Umbilical cord (tissue), 2 donors: ENCODE results near the gene TCEA3. TPM values are rescaled to one million over a fixed set of nuclear protein-coding genes. Genes with fewer than 3 reads are reported as not detected.

Source experiments
- DNase-seq: peaks from one replicate; pipeline ENCODE4 v3.0.0-alpha.2; 2015; ENCODE audit warnings: low spot score
- total RNA-seq: library from RNA; depleted of rRNA; stranded (reverse); fragments of >200 nt; gene quantifications from one replicate; pipeline ENCODE4 v1.2.3, GENCODE V29; 2014; ENCODE audit warnings: low replicate concordance; ENCODE audit not compliant: insufficient read depth

The TCEA3 gene
- total RNA-seq, 1 donor from 2014 or later, result 44.8 TPM

- DNase-seq, result peak; percentile 79
Measured at GRCh38 chr1:23421753-23422240, 2.8 kb downstream of the TCEA3 start.

- no peak for DNase-seq
Measured at GRCh38 chr1:23421343-23421742, 3.2 kb downstream of the TCEA3 start.

- no peak for DNase-seq
Measured at GRCh38 chr1:23420778-23421177, 3.8 kb downstream of the TCEA3 start.

- DNase-seq, result no peak
Measured at GRCh38 chr1:23419180-23419579, 5.4 kb downstream of the TCEA3 start.

GRCh38 chr1:23417570-23417969 is 7.0 kb downstream of the TCEA3 start:
- no peak for DNase-seq

- no peak for DNase-seq
Measured at GRCh38 chr1:23416964-23417363, 7.6 kb downstream of the TCEA3 start.

GRCh38 chr1:23408797-23409290 is 15.7 kb downstream of the TCEA3 start:
- no peak for DNase-seq

- DNase-seq, result no peak
Measured at GRCh38 chr1:23407016-23407630, 17.4 kb downstream of the TCEA3 start.

- no peak for DNase-seq
Measured at GRCh38 chr1:23405946-23406345, 18.6 kb downstream of the TCEA3 start.

- DNase-seq, result peak; percentile 97
Measured at GRCh38 chr1:23403735-23404486, 20.6 kb downstream of the TCEA3 start.

GRCh38 chr1:23403355-23403734 is 21.2 kb downstream of the TCEA3 start:
- no peak for DNase-seq

GRCh38 chr1:23403038-23403336 is 21.6 kb downstream of the TCEA3 start:
- DNase-seq, result peak; percentile 37

- DNase-seq, result no peak
Measured at GRCh38 chr1:23402286-23403037, 22.1 kb downstream of the TCEA3 start.

- no peak for DNase-seq
Measured at GRCh38 chr1:23401313-23401712, 23.2 kb downstream of the TCEA3 start.

- no peak for DNase-seq
Measured at GRCh38 chr1:23400324-23401114, 24.0 kb downstream of the TCEA3 start.

- no peak for DNase-seq
Measured at GRCh38 chr1:23399229-23399628, 25.3 kb downstream of the TCEA3 start.

GRCh38 chr1:23397908-23398307 is 26.6 kb downstream of the TCEA3 start:
- no peak for DNase-seq

GRCh38 chr1:23396380-23396779 is 28.2 kb downstream of the TCEA3 start:
- DNase-seq, result no peak

- no peak for DNase-seq
Measured at GRCh38 chr1:23395849-23396248, 28.7 kb downstream of the TCEA3 start.

GRCh38 chr1:23395154-23395724 is 29.3 kb downstream of the TCEA3 start:
- DNase-seq, result no peak

- DNase-seq, result peak; percentile 60
Measured at GRCh38 chr1:23394684-23395083, 29.9 kb downstream of the TCEA3 start.
